ENCODE measurements around the gene ERAP2.

- TF ChIP-seq CTCF (IDR thresholded peaks at IDR 0.05): no peak
- TF ChIP-seq POLR2A (IDR thresholded peaks at IDR 0.05): no peak
- no peak for TF ChIP-seq EP300 (IDR thresholded peaks at IDR 0.05)
- no peak for TF ChIP-seq POLR2AphosphoS5 (IDR thresholded peaks at IDR 0.05)
These were observed 37.2 kb upstream of the ERAP2 start for GRCh38 chr5:96839071-96839592.
